Activated T-cell treated with anti-CD3 and anti-CD28 coated beads, Interleukin-2, amount 50 U/mL, for 4 hours (primary cell): ENCODE data around the gene ZNF236. TPM values are rescaled to one million over a fixed set of nuclear protein-coding genes. Genes with fewer than 3 reads are reported as not detected.

Source experiments
- ATAC-seq, 2 donors: fragments of 200-7000 bp; cut with Tn5 transposase; one replicate each; pipeline ENCODE4 v1.10.0; 2021
- DNase-seq: peaks from one replicate; pipeline ENCODE4 v3.0.0-alpha.2; 2020
- H3K27me3 Mint-ChIP-seq: one replicate; pipeline ENCODE4 v1.8.0; 2021; ENCODE audit warnings: low read depth, mixed read lengths
- H3K36me3 Mint-ChIP-seq: one replicate; pipeline ENCODE4 v1.8.0; 2022; ENCODE audit warnings: mixed read lengths; ENCODE audit not compliant: insufficient read depth
- H3K4me1 Mint-ChIP-seq: one replicate; pipeline ENCODE4 v1.8.0; 2021; ENCODE audit warnings: low read depth, mixed read lengths
- H3K4me3 Mint-ChIP-seq: one replicate; pipeline ENCODE4 v1.8.0; 2021; ENCODE audit warnings: mild to moderate bottlenecking, moderate library complexity, mixed read lengths
- H3K9me3 Mint-ChIP-seq: one replicate; pipeline ENCODE4 v1.8.0; 2021; ENCODE audit warnings: mixed read lengths
- total RNA-seq, 3 donors: library from RNA; stranded (reverse); gene quantifications; one replicate each; pipeline ENCODE4 v1.2.1, GENCODE V29; 2021

ZNF236 gene
- total RNA-seq, 3 donors from 2014 or later = 13.9 to 16.6 (median 15.5) TPM

GRCh38 chr18:76894566-76895346, 72.4 kb downstream of the ZNF236 start:
- no peaks in the 10 kb centered on the region for H3K4me1 Mint-ChIP-seq
- H3K4me3 Mint-ChIP-seq = no peak overlapping the region
- H3K36me3 Mint-ChIP-seq = peaks cover 29% of the 10 kb centered on the region
- H3K9me3 Mint-ChIP-seq = no peaks in the 10 kb centered on the region
- no peaks in the 10 kb centered on the region for H3K27me3 Mint-ChIP-seq
- DNase-seq (no peak), ATAC-seq (no peak)

GRCh38 chr18:76895498-76895897, 73.1 kb downstream of the ZNF236 start:
- DNase-seq (no peak), ATAC-seq (no peak)
- no peaks in the 10 kb centered on the region for H3K4me1 Mint-ChIP-seq
- peaks cover 30% of the 10 kb centered on the region for H3K36me3 Mint-ChIP-seq
- no peaks in the 10 kb centered on the region for H3K9me3 Mint-ChIP-seq
- no peak overlapping the region for H3K4me3 Mint-ChIP-seq
- no peaks in the 10 kb centered on the region for H3K27me3 Mint-ChIP-seq

DNA sequence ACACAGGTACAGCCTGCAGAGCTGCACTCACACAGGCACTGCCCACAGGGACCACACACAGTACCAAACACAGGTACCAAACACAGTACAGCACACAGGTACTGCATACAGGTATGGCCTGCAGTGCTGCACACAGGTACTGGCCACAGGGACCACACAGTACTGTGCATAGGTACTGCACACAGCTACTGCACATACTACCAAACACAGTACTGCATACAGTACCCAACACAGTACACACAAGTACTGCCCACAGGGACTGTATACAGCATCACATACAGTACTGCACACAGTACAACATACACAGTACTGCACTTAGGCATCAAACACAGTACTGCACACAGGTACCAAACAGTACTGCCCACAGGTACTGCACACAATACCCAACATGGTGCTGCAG, 74.3 kb downstream of the ZNF236 start:
- H3K9me3 Mint-ChIP-seq = no peaks in the 10 kb centered on the region
- H3K4me1 Mint-ChIP-seq = no peaks in the 10 kb centered on the region
- no peak overlapping the region for H3K4me3 Mint-ChIP-seq
- no peaks in the 10 kb centered on the region for H3K27me3 Mint-ChIP-seq
- H3K36me3 Mint-ChIP-seq = peaks cover 31% of the 10 kb centered on the region
- ATAC-seq (no peak), DNase-seq (no peak)

DNA sequence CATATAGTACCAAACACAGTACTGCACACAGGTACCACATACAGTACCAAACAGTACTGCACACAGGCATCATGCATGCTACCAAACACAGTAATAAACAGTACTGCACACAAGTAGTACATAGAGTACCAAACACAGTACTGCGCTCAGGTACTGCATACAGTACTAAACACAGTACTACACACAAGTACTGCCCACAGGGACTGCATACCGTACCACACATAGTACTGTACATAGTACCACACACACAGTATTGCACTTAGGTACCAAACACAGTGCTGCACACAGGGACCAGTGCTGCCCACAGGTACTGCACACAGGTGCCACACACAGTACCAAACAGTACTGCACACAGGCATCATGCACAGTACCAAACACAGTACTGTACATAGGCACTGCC, 74.9 kb downstream of the ZNF236 start:
- DNase-seq = no peak

DNA sequence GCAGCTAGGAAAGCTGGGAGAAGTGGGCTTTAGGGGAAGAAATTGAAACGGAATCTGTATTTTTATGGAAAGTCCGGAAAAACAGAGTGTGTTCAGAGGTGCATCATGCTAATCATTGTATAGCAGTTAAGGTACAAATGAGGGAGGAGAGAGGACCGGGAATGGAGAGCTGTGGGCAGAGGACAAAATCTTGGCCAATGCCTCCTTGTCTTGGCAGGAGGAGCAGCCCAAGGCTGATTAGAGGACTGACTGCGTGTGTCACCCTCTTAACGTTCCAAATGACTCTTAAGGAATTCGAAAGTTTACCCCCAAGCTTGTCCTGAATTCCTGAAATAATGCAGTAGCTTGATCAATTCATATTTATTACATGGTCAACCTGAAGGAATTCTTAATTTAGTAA, 81.0 kb downstream of the ZNF236 start:
- Mint-ChIP-seq H3K4me1 (no peaks in the 10 kb centered on the region), H3K36me3 (peaks cover 36% of the 10 kb centered on the region), H3K9me3 (no peaks in the 10 kb centered on the region), H3K4me3 (no peak overlapping the region), H3K27me3 (no peaks in the 10 kb centered on the region)
- no peak for ATAC-seq
- no peak for DNase-seq

More for the DNA sequence above, 74.9 kb downstream of the ZNF236 start:
- H3K4me1 Mint-ChIP-seq = no peaks in the 10 kb centered on the region
- H3K9me3 Mint-ChIP-seq = no peaks in the 10 kb centered on the region
- H3K4me3 Mint-ChIP-seq = no peak overlapping the region
- H3K27me3 Mint-ChIP-seq = no peaks in the 10 kb centered on the region
- peaks cover 33% of the 10 kb centered on the region for H3K36me3 Mint-ChIP-seq
- no peak for ATAC-seq

DNA sequence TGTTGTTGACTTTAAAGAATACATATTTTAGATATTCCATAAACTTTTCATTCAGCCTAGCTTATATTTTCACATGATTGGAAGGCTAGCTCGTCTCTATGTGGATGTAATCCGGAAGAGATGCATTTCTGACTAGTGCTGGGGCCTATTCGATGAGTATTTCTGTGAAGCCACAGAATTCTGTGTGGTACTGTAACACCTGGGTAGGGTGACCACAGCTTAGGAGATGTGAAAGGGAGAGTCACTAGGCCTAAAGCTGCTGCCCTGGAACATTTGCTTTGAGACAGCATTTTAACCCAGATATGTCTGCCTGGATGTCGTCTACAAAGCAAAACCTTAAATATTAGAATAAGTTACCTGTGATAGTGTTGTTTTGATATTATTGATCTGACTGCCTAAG, 83.5 kb downstream of the ZNF236 start:
- Mint-ChIP-seq H3K27me3 (no peaks in the 10 kb centered on the region), H3K9me3 (no peaks in the 10 kb centered on the region), H3K36me3 (peaks cover 30% of the 10 kb centered on the region), H3K4me3 (no peak overlapping the region), H3K4me1 (no peaks in the 10 kb centered on the region)
- DNase-seq = no peak
- no peak for ATAC-seq

GRCh38 chr18:76908277-76908676, 85.9 kb downstream of the ZNF236 start:
- H3K4me3 Mint-ChIP-seq = no peak overlapping the region
- H3K27me3 Mint-ChIP-seq = no peaks in the 10 kb centered on the region
- no peaks in the 10 kb centered on the region for H3K4me1 Mint-ChIP-seq
- H3K9me3 Mint-ChIP-seq = no peaks in the 10 kb centered on the region
- no peak for ATAC-seq
- no peak for DNase-seq
- peaks cover 31% of the 10 kb centered on the region for H3K36me3 Mint-ChIP-seq

- H3K4me3 Mint-ChIP-seq = no peak overlapping the region
- no peaks in the 10 kb centered on the region for H3K4me1 Mint-ChIP-seq
- H3K9me3 Mint-ChIP-seq = no peaks in the 10 kb centered on the region
- no peak for DNase-seq
- ATAC-seq = no peak
- peaks cover 35% of the 10 kb centered on the region for H3K36me3 Mint-ChIP-seq
- no peaks in the 10 kb centered on the region for H3K27me3 Mint-ChIP-seq
Measured at GRCh38 chr18:76909439-76909838, 87.1 kb downstream of the ZNF236 start.

DNA sequence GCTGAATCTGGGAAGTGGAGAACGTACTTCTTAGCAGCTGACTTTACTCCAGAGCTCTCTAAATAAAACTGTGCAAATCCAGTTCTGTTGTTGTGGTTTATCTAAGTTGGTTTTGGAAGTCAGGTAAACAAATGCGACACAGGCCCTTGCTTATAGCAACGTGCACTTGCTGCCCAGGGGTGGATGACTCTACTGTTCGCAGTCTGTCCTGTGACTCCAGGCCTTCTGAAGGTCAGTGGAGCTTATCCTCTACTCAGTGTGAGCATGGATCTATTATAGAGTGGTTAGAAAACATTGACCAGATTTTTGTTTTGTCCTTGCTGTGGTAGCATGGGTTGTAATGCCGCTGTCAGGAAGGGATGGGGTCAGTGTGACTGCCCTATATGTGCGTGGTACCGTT, 89.1 kb downstream of the ZNF236 start:
- H3K36me3 Mint-ChIP-seq = peaks cover 43% of the 10 kb centered on the region
- H3K9me3 Mint-ChIP-seq = no peaks in the 10 kb centered on the region
- no peak overlapping the region for H3K4me3 Mint-ChIP-seq
- ATAC-seq (no peak), DNase-seq (no peak)
- no peaks in the 10 kb centered on the region for H3K27me3 Mint-ChIP-seq
- no peaks in the 10 kb centered on the region for H3K4me1 Mint-ChIP-seq

DNA sequence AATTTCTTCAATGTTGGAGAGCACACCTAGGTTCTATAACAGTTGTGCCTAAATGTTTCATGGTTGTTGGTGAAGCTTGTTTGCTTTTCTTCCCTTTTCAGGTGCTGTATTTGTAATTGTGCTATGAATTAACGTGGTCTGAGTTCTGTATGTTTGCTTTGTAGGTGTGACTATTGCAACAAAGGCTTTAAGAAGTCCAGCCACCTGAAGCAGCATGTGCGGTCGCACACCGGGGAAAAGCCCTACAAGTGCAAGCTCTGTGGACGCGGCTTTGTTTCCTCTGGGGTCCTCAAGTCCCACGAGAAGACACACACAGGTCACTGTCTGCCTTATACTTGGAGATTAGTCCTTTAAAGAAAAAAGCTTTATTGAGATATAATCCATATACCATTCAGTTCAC, 91.2 kb downstream of the ZNF236 start:
- DNase-seq (no peak), ATAC-seq (no peak)
- Mint-ChIP-seq H3K4me3 (no peak overlapping the region), H3K36me3 (peaks cover 39% of the 10 kb centered on the region), H3K4me1 (no peaks in the 10 kb centered on the region), H3K27me3 (no peaks in the 10 kb centered on the region), H3K9me3 (no peaks in the 10 kb centered on the region)

- peaks cover 38% of the 10 kb centered on the region for H3K36me3 Mint-ChIP-seq
- H3K27me3 Mint-ChIP-seq = no peaks in the 10 kb centered on the region
- no peak for ATAC-seq
- no peak for DNase-seq
- no peaks in the 10 kb centered on the region for H3K4me1 Mint-ChIP-seq
- no peaks in the 10 kb centered on the region for H3K9me3 Mint-ChIP-seq
- no peak overlapping the region for H3K4me3 Mint-ChIP-seq
Measured at GRCh38 chr18:76914314-76914713, 92.0 kb downstream of the ZNF236 start.

GRCh38 chr18:76914796-76915195, 92.4 kb downstream of the ZNF236 start:
- Mint-ChIP-seq H3K36me3 (peaks cover 38% of the 10 kb centered on the region), H3K4me1 (no peaks in the 10 kb centered on the region), H3K4me3 (no peak overlapping the region), H3K27me3 (no peaks in the 10 kb centered on the region), H3K9me3 (no peaks in the 10 kb centered on the region)
- DNase-seq (no peak), ATAC-seq (no peak)

- Mint-ChIP-seq H3K4me1 (no peaks in the 10 kb centered on the region), H3K36me3 (peaks cover 39% of the 10 kb centered on the region), H3K4me3 (no peak overlapping the region), H3K9me3 (no peaks in the 10 kb centered on the region), H3K27me3 (no peaks in the 10 kb centered on the region)
- DNase-seq (no peak), ATAC-seq (no peak)
Measured at GRCh38 chr18:76915456-76915855, 93.1 kb downstream of the ZNF236 start.

- no peaks in the 10 kb centered on the region for H3K27me3 Mint-ChIP-seq
- peaks cover 15% of the 10 kb centered on the region for H3K4me1 Mint-ChIP-seq
- H3K9me3 Mint-ChIP-seq = no peaks in the 10 kb centered on the region
- DNase-seq (no peak), ATAC-seq (no peak)
- no peak overlapping the region for H3K4me3 Mint-ChIP-seq
- H3K36me3 Mint-ChIP-seq = peaks cover 63% of the 10 kb centered on the region
Measured at GRCh38 chr18:76920974-76921373, 98.6 kb downstream of the ZNF236 start.

DNA sequence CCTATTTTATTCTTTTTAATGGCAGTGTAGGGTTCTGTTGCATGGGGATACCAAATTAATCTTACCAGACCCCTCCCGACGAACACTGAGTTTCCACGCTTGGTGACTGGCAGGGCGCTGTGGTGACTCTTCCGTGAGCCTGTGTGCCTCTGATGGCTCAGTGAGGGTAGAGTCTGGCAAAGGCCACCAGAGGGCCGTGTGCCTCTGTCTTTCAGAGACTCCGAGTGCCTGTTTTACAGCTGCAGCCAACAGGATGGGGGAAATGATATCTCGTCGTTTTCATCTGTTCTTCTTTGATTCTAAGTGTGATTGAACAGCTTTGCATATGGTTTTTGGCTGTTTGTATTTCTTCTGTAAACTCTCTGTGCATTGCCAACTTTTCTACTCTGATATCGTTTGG, 99.8 kb downstream of the ZNF236 start:
- DNase-seq = peak; percentile 36
- Mint-ChIP-seq H3K9me3 (no peaks in the 10 kb centered on the region), H3K36me3 (peaks cover 61% of the 10 kb centered on the region), H3K4me1 (peaks cover 15% of the 10 kb centered on the region), H3K4me3 (no peak overlapping the region), H3K27me3 (no peaks in the 10 kb centered on the region)
- ATAC-seq = peak; percentile 97 to 98
